Brain pericyte (primary cell): Measurements from ENCODE around the gene PLD4.
"Not testable (repeated sequence)": the region's sequence is repeated elsewhere in the genome, so short reads cannot be mapped to it uniquely, and the experiment has no call there.

Source experiments
- DNase-seq: peaks from one replicate; pipeline ENCODE4 v3.0.0-alpha.2; 2012; ENCODE audit warnings: low read depth, low spot score

Gene PLD4

DNA sequence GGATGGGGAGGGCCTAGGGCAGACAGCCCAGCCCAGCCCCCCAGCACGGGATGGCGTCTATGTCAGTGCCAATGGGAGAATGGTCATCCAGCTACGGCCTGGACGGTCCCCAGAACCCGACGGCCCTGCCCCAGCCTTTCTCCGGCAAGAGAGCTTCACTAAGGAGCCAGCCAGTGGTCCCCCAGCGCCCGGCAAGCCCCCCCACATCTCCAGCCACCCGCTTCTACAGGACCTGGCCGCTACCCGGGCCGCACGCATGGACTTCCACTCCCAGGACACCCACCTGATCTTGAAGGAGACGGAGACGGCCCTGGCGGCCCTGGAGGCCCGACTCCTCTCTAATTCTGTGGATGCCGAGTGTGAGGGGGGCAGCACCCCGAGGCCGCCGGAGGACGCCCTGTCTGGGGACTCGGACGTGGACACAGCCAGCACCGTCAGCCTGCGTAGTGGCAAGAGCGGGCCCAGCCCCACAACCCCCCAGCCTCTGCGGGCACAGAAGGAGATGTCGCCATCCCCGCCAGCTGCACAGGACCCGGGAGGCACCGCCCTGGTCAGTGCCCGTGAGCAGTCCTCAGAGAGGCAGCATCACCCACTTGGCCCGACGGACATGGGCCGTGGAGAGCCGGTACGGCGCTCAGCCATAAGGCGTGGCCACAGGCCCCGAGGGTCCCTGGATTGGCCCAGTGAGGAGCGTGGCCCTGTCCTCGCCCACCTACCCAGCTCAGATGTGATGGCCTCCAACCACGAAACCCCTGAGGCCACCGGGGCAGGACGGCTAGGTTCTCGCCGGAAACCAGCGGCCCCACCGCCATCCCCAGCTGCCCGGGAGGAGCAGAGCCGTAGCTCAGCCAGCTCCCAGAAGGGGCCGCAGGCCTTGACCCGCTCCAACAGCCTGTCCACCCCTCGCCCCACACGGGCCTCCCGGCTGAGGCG is 37.7 kb upstream of the PLD4 start:
- DNase-seq = no peak

DNA sequence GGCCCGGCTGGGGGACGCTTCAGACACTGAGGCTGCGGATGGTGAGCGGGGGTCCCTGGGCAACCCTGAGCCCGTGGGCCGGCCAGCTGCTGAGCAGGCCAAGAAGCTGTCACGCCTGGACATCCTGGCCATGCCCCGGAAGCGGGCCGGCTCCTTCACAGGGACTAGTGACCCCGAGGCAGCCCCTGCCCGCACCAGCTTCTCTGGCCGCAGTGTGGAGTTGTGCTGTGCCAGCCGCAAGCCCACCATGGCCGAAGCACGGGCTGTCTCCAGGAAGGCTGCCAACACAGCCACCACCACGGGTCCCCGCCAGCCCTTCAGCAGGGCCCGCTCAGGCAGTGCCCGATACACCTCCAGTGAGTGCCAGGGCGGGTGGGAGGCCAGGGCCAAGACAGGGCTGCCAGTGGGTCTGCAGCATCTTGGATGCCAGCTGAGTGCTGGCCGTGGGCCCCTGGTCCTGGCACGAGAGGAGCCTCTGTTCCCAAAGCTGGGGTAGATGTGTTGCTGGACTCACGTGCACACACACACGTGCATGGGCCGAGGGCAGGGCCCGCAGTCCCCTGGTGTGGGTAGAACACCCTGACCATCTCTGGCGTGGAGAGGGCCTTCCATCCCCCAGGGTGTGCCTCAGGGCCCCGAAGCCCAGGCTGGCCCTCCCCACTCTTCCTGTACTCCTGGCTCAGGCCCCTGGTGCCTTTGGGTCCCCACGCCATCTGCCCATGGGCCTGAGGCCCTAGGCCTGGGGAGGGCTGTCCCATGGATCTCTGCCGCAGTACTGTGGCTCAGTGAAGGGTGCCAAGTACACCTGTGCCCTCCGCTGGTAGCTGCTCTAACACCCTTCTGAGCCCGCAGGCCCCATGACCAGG is 36.8 kb upstream of the PLD4 start:
- no peak for DNase-seq

- DNase-seq = no peak
These were observed 35.9 kb upstream of the PLD4 start for GRCh38 chr14:104888489-104889374.

DNA sequence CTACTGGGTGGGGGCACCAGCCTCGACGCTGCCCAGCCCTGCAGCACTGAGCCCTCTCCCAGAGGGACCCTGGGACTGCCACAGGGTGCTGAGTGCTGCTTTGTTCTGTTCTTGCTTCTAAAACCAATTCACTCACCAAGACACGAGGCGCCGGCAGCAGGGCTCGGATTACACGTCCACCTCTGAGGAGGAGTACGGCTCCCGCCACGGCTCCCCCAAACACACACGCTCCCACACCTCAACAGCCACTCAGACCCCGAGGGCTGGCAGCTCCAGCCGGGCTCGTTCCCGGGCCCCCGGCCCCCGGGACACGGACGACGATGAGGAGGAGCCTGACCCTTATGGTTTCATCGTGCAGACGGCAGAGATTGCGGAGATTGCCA is 35.3 kb upstream of the PLD4 start:
- no peak for DNase-seq

DNA sequence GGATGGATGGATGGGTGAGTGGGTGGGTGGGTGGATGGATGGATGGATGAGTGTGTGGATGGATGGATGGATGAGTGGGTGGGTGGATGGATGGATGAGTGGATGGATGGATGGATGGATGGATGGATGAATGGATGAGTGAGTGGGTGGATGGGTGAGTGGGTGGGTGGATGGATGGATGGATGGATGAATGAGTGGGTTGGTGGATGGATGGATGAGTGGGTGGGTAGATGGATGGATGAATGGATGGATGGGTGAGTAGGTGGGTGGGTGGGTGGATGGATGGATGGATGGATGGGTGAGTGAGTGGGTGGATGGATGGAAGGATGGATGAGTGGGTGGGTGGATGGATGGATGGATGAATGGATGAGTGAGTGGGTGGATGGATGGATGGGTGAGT is 34.4 kb upstream of the PLD4 start:
- not testable (repeated sequence) for DNase-seq

DNA sequence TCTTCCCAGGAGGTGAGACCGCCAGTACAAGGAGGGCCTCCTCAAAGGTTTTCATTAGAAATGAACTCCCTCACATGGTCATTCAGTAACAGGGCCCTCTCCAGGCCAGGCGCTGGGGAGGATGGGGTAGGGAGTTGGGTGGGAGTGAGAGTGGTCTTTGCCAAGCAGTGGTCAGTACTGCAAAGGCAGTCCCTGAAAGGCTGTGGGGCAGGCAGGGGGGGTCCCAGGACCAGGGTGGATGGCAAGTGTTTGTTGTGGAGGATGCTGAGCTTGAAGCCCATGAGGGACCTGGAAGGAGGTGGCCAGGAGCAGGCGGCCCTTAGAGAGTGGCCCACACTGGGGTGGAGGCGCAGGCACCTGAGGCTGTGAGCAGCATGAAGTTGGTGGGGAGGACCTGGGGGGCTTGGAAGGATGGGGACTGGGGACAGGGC is 33.5 kb upstream of the PLD4 start:
- no peak for DNase-seq

DNA sequence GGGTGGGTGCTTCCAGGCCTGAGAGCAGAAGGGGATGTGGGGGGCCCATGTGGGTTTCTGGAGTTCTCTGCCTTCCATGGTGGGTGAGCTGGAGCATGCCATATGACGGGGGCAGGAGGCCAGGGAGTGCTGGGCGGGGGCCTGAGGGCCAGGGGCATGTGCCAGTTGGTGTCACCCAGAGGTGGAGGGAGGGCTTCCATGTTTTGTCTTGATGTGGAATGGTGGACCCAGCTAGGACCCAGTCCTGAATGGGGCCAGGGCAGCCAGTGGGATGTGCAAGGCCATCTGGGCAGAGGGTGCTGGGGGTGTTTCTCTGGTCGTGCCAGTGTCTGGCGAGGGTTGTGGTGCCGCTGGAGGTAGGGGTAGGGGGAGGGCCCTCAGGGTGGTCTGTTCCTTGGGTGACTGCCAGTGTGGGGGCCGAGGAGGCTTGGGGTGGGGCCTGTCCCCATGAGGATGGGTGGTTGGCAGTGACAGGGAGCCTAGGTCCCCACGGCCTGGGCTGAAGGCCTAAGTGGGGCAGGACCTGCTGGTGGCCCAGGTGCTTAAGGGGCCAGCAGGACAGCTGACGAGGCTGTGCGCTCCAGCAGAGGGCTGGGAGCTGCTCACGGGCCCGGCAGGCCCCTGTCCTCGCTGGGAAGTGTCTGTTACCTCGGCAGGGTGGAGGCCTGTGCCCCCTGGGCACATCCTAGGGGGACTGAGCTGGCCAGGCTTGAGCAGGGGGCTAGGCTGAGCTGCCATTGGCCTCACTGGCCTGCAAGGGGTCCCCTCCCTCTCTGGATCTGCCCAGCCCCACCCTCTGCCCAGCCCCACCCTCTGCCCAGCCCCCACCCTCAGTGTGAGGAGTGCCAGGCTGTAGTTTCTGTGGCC is 32.8 kb upstream of the PLD4 start:
- DNase-seq = no peak

DNA sequence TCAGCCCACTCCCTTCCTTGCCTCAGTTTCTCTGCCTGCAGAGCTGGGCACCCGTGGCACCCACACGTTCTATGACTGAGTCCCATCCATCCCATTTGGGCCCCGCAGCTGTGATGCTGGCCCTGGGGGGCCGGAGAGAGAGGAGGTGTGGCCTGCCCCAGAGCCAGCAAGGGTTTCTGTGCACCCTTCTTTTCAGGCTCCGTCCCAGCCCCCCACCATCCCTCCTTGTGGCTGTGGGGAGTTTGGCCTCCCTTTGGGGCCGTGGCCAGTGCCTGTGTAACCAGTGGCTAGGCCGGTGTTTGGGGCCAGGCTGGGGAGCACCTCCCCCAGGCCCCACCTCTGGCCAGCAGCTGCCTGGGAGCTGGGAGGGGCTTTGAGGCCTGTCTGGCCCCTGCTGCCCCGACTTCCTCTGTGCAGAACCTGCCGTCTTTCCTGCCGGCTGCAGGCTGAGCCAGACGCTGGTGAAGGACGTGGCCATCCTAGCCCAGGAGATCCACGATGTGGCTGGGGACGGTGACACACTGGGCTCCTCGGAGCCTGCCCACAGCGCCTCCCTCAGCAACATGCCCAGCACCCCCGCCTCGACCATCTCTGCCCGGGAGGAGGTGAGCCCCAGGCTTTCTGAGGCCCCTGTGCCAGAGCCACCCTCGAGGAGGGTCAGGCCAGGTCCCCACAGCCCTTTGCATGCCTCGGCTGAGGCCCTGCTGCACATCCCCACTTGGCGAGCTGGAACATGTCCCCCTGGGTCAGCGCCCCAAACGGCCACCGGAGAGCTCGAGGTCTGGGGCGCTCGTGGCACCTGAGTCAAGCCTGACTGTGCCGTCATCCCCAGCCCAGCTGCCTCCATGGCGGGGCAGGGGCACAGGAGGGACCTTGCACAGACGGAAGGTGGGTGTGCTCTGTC is 31.9 kb upstream of the PLD4 start:
- DNase-seq = no peak

- DNase-seq = no peak
These were observed 31.1 kb upstream of the PLD4 start for GRCh38 chr14:104893435-104894207.

- DNase-seq = no peak
These were observed 30.1 kb upstream of the PLD4 start for GRCh38 chr14:104894331-104895206.

- no peak for DNase-seq
These were observed 29.4 kb upstream of the PLD4 start for GRCh38 chr14:104895207-104895785.

GRCh38 chr14:104895786-104896661 is 28.7 kb upstream of the PLD4 start:
- no peak for DNase-seq

DNA sequence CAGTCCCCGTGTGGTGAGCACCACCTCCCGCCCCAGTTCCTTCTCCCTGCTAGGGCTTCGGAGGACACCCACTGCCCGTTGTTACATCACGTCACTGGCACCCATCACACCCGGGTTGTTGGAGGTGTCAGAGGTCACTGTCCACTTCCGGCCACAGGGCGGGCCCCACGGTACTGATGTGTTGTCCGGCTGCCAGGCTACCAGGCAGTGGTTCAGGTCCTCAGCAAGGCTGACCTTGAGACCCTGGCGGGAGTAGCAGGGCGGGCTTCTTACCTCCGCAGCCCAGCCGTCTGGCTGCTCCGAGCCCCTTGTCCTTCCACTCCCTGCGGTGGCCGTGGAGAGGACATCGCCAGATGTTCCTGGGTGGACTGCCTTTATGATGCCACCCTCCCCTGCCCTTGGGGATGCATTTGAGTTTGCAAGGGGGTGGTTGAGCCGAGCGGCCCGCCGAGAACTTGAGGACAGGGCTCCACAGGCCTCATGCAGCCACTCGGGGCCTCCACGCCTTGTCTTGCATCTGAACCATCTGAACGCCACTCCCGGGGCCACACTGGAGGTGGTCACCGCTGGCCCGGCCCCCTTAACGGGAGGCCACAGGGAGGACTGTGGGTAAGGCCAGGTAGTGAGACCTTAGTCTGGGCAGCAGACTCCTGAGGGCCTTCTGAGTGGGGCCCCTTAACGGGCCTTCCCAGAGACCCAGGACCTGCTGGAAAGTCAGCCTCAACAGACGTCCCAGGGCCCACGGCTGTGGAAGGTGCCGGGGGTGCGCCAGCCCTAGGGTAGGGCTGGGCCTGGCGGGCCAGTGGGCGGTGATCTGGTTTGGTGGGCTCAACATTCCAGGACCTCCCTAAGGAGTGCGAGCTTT is 27.1 kb upstream of the PLD4 start:
- DNase-seq = no peak

- no peak for DNase-seq
These were observed 26.5 kb upstream of the PLD4 start for GRCh38 chr14:104898195-104898558.

DNA sequence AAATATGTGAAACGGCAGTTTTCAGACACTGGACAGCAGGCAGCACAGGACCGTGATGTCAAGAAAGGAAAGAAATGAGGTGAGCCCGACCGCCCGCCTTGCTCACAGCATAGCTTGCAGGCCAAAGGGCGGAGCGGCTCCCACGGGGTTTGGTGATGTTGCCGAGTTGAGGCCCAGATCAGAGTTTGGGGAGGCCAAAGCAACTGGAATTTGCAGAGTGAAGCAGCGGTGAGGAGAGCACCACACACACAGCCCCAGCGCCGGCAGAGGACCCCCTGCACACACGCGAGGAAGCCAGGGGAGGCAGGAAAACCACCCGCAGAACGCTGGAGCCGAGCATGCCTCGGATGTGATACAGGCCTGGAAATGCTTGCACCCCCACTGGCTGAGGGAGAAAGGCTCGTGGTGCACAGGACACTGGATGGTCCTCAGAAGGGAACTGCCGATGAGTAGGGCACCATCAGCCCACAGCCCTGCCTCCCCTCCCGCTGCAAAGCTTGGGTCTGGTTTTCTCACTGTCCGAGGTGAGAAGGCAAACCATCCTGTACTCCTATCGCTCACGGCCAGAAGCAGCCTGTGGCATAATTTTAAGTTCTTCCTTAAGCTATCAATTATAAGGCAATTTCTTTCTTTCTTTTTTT is 25.7 kb upstream of the PLD4 start:
- DNase-seq = no peak
